A673 (cell line): Measurements from ENCODE around the gene ELANE.

Source experiments
- EZH2 ChIP-seq: fragments of 200-600 bp; sonication (generic); IDR thresholded peaks from 2 replicates; pipeline ENCODE4 v1.6.1; 2017; ENCODE audit warnings: borderline replicate concordance, low read depth, mild to moderate bottlenecking, mixed read lengths, antibody characterized with exemption, low read length; ENCODE audit not compliant: poor library complexity, severe bottlenecking
- TF ChIP-seq, protein P1 (sequence below): fragments of 300-800, 200-600 bp; sonication (generic); conservative IDR thresholded peaks from 2 replicates; pipeline ENCODE4 v1.5.1; 2017; ENCODE audit warnings: low read depth, mild to moderate bottlenecking, antibody characterized with exemption, low read length, moderate library complexity, mixed read lengths

- TF ChIP-seq, protein P1, sequence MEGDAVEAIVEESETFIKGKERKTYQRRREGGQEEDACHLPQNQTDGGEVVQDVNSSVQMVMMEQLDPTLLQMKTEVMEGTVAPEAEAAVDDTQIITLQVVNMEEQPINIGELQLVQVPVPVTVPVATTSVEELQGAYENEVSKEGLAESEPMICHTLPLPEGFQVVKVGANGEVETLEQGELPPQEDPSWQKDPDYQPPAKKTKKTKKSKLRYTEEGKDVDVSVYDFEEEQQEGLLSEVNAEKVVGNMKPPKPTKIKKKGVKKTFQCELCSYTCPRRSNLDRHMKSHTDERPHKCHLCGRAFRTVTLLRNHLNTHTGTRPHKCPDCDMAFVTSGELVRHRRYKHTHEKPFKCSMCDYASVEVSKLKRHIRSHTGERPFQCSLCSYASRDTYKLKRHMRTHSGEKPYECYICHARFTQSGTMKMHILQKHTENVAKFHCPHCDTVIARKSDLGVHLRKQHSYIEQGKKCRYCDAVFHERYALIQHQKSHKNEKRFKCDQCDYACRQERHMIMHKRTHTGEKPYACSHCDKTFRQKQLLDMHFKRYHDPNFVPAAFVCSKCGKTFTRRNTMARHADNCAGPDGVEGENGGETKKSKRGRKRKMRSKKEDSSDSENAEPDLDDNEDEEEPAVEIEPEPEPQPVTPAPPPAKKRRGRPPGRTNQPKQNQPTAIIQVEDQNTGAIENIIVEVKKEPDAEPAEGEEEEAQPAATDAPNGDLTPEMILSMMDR = no peak
- no peak for TF ChIP-seq EZH2
These were observed 44.3 kb upstream of the ELANE start for GRCh38 chr19:807627-808422.
